H9 (cell line): ENCODE data around the gene PROK1. TPM values are rescaled to one million over a fixed set of nuclear protein-coding genes. Genes with fewer than 3 reads are reported as not detected.

Experiments used
- DNase-seq: peaks from one replicate; pipeline ENCODE4 v3.0.0-alpha.2; 2017
- H2AFZ ChIP-seq: one replicate; pipeline ENCODE4 v1.6.1; 2013; ENCODE audit warnings: mild to moderate bottlenecking, low read length, control low read depth, moderate library complexity
- H2AK5ac ChIP-seq: 2 replicates; pipeline ENCODE4 v1.6.1; 2013; ENCODE audit warnings: low read length, control low read depth, mixed read lengths; ENCODE audit not compliant: insufficient read length
- H2BK120ac ChIP-seq: one replicate; pipeline ENCODE4 v1.6.1; 2013; ENCODE audit warnings: low read depth, mild to moderate bottlenecking, low read length, control low read depth, inconsistent platforms; ENCODE audit not compliant: poor library complexity, severe bottlenecking
- H2BK12ac ChIP-seq: 2 replicates; pipeline ENCODE4 v1.6.1; 2013; ENCODE audit warnings: low read length, control low read depth, mixed read lengths, low read depth; ENCODE audit not compliant: insufficient read length
- H2BK15ac ChIP-seq: 2 replicates; pipeline ENCODE4 v1.6.1; 2013; ENCODE audit warnings: low read depth, low read length, control low read depth
- H2BK20ac ChIP-seq: one replicate; pipeline ENCODE4 v1.6.1; 2013; ENCODE audit warnings: low read depth, mild to moderate bottlenecking, low read length, control low read depth, inconsistent platforms; ENCODE audit not compliant: poor library complexity, severe bottlenecking
- H2BK5ac ChIP-seq: 2 replicates; pipeline ENCODE4 v1.6.1; 2013; ENCODE audit warnings: low read length, control low read depth, mixed read lengths; ENCODE audit not compliant: insufficient read length
- H3K14ac ChIP-seq: 2 replicates; pipeline ENCODE4 v1.6.1; 2013; ENCODE audit warnings: low read length, control low read depth; ENCODE audit not compliant: insufficient read depth
- H3K18ac ChIP-seq: 2 replicates; pipeline ENCODE4 v1.6.1; 2013; ENCODE audit warnings: low read depth, mild to moderate bottlenecking, mixed read lengths, low read length, control low read depth; ENCODE audit not compliant: insufficient read length
- H3K23ac ChIP-seq: 2 replicates; pipeline ENCODE4 v1.6.1; 2013; ENCODE audit warnings: low read length, control low read depth, mixed read lengths, low read depth; ENCODE audit not compliant: insufficient read length
- H3K23me2 ChIP-seq: 2 replicates; pipeline ENCODE4 v1.6.1; 2013; ENCODE audit warnings: low read depth, mild to moderate bottlenecking, mixed read lengths, low read length, control low read depth; ENCODE audit not compliant: insufficient read length, poor library complexity, severe bottlenecking
- H3K27ac ChIP-seq: 2 replicates; pipeline ENCODE4 v1.5.1; 2013; ENCODE audit warnings: low read length, control low read depth, mixed read lengths, low read depth; ENCODE audit not compliant: insufficient read length
- H3K27me3 ChIP-seq: 2 replicates; pipeline ENCODE4 v1.6.1; 2013; ENCODE audit warnings: low read length, control low read depth, inconsistent platforms; ENCODE audit not compliant: insufficient read depth
- H3K4ac ChIP-seq: 2 replicates; pipeline ENCODE4 v1.6.1; 2013; ENCODE audit warnings: low read depth, mild to moderate bottlenecking, control low read depth, inconsistent platforms, low read length, moderate library complexity
- H3K4me1 ChIP-seq: 2 replicates; pipeline ENCODE4 v1.6.1; 2013; ENCODE audit warnings: low read length, control low read depth, inconsistent platforms; ENCODE audit not compliant: insufficient read depth
- H3K4me2 ChIP-seq: 2 replicates; pipeline ENCODE4 v1.6.1; 2013; ENCODE audit warnings: low read length, control low read depth, mixed read lengths; ENCODE audit not compliant: insufficient read length, insufficient read depth
- H3K56ac ChIP-seq: 2 replicates; pipeline ENCODE4 v1.6.1; 2013; ENCODE audit warnings: low read depth, mild to moderate bottlenecking, mixed read lengths, low read length, control low read depth; ENCODE audit not compliant: insufficient read length
- H3K79me1 ChIP-seq: 2 replicates; pipeline ENCODE4 v1.6.1; 2013; ENCODE audit warnings: low read depth, mild to moderate bottlenecking, moderate library complexity, low read length, control low read depth, inconsistent platforms; ENCODE audit not compliant: insufficient read depth, poor library complexity, severe bottlenecking
- H3K79me2 ChIP-seq: 2 replicates; pipeline ENCODE4 v1.6.1; 2013; ENCODE audit warnings: low read length, control low read depth, inconsistent platforms; ENCODE audit not compliant: insufficient read depth
- H3K9ac ChIP-seq: 2 replicates; pipeline ENCODE4 v1.6.1; 2013; ENCODE audit warnings: low read length, control low read depth, mixed read lengths; ENCODE audit not compliant: insufficient read length; ENCODE audit errors: extremely low read depth
- H3K9me3 ChIP-seq: one replicate; pipeline ENCODE4 v1.6.1; 2013; ENCODE audit warnings: low read depth, low read length, inconsistent platforms; ENCODE audit not compliant: control insufficient read depth
- H3T11ph ChIP-seq: one replicate; pipeline ENCODE4 v1.6.1; 2013; ENCODE audit warnings: mild to moderate bottlenecking, low read length, control low read depth, inconsistent platforms
- H4K20me1 ChIP-seq: one replicate; pipeline ENCODE4 v1.6.1; 2013; ENCODE audit not compliant: control insufficient read depth, insufficient read length, insufficient read depth
- H4K5ac ChIP-seq: 2 replicates; pipeline ENCODE4 v1.6.1; 2013; ENCODE audit warnings: low read depth, mild to moderate bottlenecking, mixed read lengths, low read length, control low read depth; ENCODE audit not compliant: insufficient read length
- H4K8ac ChIP-seq: replicated peaks from 2 replicates; pipeline ENCODE4 v1.6.1; 2013; ENCODE audit warnings: low read length, control low read depth, mixed read lengths, low read depth; ENCODE audit not compliant: insufficient read length
- H4K91ac ChIP-seq: 2 replicates; pipeline ENCODE4 v1.6.1; 2013; ENCODE audit warnings: low read depth, mild to moderate bottlenecking, moderate library complexity, mixed read lengths, low read length, control low read depth; ENCODE audit not compliant: insufficient read length
- H3K27ac Mint-ChIP-seq, 3 experiments: 2 replicates in 2 of 3; 3 replicates in 1 of 3; pipeline ENCODE4 v1.8.0; 2020 to 2021; ENCODE audit warnings: mixed read lengths in 3 of 3, mild to moderate bottlenecking in 1 of 3, moderate library complexity in 1 of 3
- H3K27me3 Mint-ChIP-seq: 2 replicates; pipeline ENCODE4 v1.8.0; 2021; ENCODE audit warnings: low read depth, mild to moderate bottlenecking, moderate library complexity, mixed read lengths
- H3K36me3 Mint-ChIP-seq, 3 experiments: 2 replicates in 2 of 3; 3 replicates in 1 of 3; pipeline ENCODE4 v1.8.0; 2020 to 2021; ENCODE audit warnings: low read depth in 3 of 3, mixed read lengths in 3 of 3; ENCODE audit not compliant: insufficient read depth in 1 of 3
- H3K4me1 Mint-ChIP-seq, 2 experiments: 2 replicates each; pipeline ENCODE4 v1.8.0; 2020; ENCODE audit warnings: mixed read lengths in 2 of 2
- H3K4me3 Mint-ChIP-seq, 2 experiments: 2 replicates in 1 of 2; 3 replicates in 1 of 2; pipeline ENCODE4 v1.8.0; 2020 to 2021; ENCODE audit warnings: mild to moderate bottlenecking in 2 of 2, mixed read lengths in 2 of 2, moderate library complexity in 1 of 2
- H3K9me3 Mint-ChIP-seq, 2 experiments: 2 replicates in 1 of 2; 3 replicates in 1 of 2; pipeline ENCODE4 v1.8.0; 2020; ENCODE audit warnings: mild to moderate bottlenecking in 2 of 2, mixed read lengths in 2 of 2, moderate library complexity in 1 of 2
- WGBS: extraction: QIAGEN DNeasy Blood & Tissue Kit; methylation state at CpG from one replicate; pipeline ENCODE4 v1.1.7; 2013; ENCODE audit warnings: missing lambda C conversion rate, low lambda C conversion rate, mixed read lengths; ENCODE audit not compliant: insufficient read length; ENCODE audit errors: extremely low coverage; 5-methylcytosine and 5-hydroxymethylcytosine counted together
- total RNA-seq: library from RNA; stranded (reverse); gene quantifications from 2 replicates; pipeline ENCODE4 v1.2.1, GENCODE V29; 2021
- TF ChIP-seq, protein P1 (sequence below): fragments of 200-600 bp; sonication (generic); conservative IDR thresholded peaks from 3 replicates; pipeline ENCODE4 v1.8.0; 2021; ENCODE audit warnings: antibody characterized with exemption, mild to moderate bottlenecking

The PROK1 gene
- total RNA-seq, 1 experiment from 2014 or later = not detected

- Histone ChIP-seq H3K79me2 (no peaks in the 10 kb centered on the region), H3T11ph (no peak overlapping the region), H3K79me1 (no peaks in the 10 kb centered on the region), H3K27me3 (no peaks in the 10 kb centered on the region), H2BK120ac (no peak overlapping the region), H2AK5ac (no peak overlapping the region), H3K18ac (no peak overlapping the region), H3K9ac (no peak overlapping the region), H4K20me1 (no peaks in the 10 kb centered on the region), H2BK20ac (no peak overlapping the region), H3K23ac (no peak overlapping the region), H4K5ac (no peak overlapping the region), H3K4ac (no peak overlapping the region), H2AFZ (no peak overlapping the region), H4K8ac (no peak overlapping the region), H2BK5ac (no peak overlapping the region), H3K56ac (no peak overlapping the region), H4K91ac (no peak overlapping the region), H3K4me2 (no peak overlapping the region), H3K14ac (no peak overlapping the region), H3K9me3 (no peaks in the 10 kb centered on the region), H2BK15ac (no peak overlapping the region), H3K4me1 (no peaks in the 10 kb centered on the region), H2BK12ac (no peak overlapping the region), H3K23me2 (no peaks in the 10 kb centered on the region), H3K27ac (no peak overlapping the region)
- H3K27me3 Mint-ChIP-seq = peaks cover 16% of the 10 kb centered on the region
- no peak overlapping the region for H3K4me3 Mint-ChIP-seq
- WGBS = no CpG with 5 or more reads among the region's 4 CpGs
- H3K27ac Mint-ChIP-seq = no peak overlapping the region
- no peaks in the 10 kb centered on the region; a peak in 1 of 7 replicates for H3K36me3 Mint-ChIP-seq
- H3K4me1 Mint-ChIP-seq = peaks cover 13% of the 10 kb centered on the region in 2 experiments
- no peak for DNase-seq
- TF ChIP-seq, protein P1, sequence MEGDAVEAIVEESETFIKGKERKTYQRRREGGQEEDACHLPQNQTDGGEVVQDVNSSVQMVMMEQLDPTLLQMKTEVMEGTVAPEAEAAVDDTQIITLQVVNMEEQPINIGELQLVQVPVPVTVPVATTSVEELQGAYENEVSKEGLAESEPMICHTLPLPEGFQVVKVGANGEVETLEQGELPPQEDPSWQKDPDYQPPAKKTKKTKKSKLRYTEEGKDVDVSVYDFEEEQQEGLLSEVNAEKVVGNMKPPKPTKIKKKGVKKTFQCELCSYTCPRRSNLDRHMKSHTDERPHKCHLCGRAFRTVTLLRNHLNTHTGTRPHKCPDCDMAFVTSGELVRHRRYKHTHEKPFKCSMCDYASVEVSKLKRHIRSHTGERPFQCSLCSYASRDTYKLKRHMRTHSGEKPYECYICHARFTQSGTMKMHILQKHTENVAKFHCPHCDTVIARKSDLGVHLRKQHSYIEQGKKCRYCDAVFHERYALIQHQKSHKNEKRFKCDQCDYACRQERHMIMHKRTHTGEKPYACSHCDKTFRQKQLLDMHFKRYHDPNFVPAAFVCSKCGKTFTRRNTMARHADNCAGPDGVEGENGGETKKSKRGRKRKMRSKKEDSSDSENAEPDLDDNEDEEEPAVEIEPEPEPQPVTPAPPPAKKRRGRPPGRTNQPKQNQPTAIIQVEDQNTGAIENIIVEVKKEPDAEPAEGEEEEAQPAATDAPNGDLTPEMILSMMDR = no peak
- H3K9me3 Mint-ChIP-seq = no peaks in the 10 kb centered on the region
These were observed 55.6 kb downstream of the PROK1 start for GRCh38 chr1:110506541-110506940.

Other genes with a start within 250 kb of the PROK1 start
- 8.4 and 8.9 TPM in 2 replicates for gene KCNC4, start 240.8 kb upstream of the PROK1 start, total RNA-seq
- 61.4 and 62.0 TPM in 2 replicates for gene RBM15, start 111.8 kb upstream of the PROK1 start, total RNA-seq
- gene SLC16A4, start 60.1 kb upstream of the PROK1 start, total RNA-seq = 0.17 TPM in 1 of 2 replicates, not detected in the other
- gene LAMTOR5, start 43.5 kb upstream of the PROK1 start, total RNA-seq = 108 and 111 TPM in 2 replicates
- gene KCNA10, start 68.0 kb downstream of the PROK1 start, total RNA-seq = not detected in 2 replicates
- 0.33 and 0.37 TPM in 2 replicates for gene KCNA2, start 155.2 kb downstream of the PROK1 start, total RNA-seq
- 0.68 and 0.92 TPM in 2 replicates for gene KCNA3, start 223.8 kb downstream of the PROK1 start, total RNA-seq